Activated T-helper 2 cell treated with anti-CD3 and anti-CD28 coated beads, Interferon-gamma antibody, Interleukin-2, Interleukin-4, amounts not matched to agents 10 μg/mL and 5 μg/mL and 100 μg/mL, durations not matched to agents 14 hours and 24 hours and 36 hours (primary cell): ENCODE measurements around the gene SELP. TPM values are rescaled to one million over a fixed set of nuclear protein-coding genes. Genes with fewer than 3 reads are reported as not detected.

Experiments
- DNase-seq: peaks from one replicate; pipeline ENCODE4 v3.0.0; 2021; ENCODE audit warnings: low spot score
- H3K27ac Mint-ChIP-seq: one replicate; pipeline ENCODE4 v1.8.0; 2021; ENCODE audit warnings: mixed read lengths
- H3K27me3 Mint-ChIP-seq: one replicate; pipeline ENCODE4 v1.8.0; 2021; ENCODE audit warnings: low read depth, mixed read lengths
- H3K36me3 Mint-ChIP-seq: one replicate; pipeline ENCODE4 v1.8.0; 2021; ENCODE audit warnings: low read depth, mixed read lengths
- H3K4me1 Mint-ChIP-seq: one replicate; pipeline ENCODE4 v1.8.0; 2021; ENCODE audit warnings: low read depth, mixed read lengths
- H3K4me3 Mint-ChIP-seq: one replicate; pipeline ENCODE4 v1.8.0; 2021; ENCODE audit warnings: low read depth, mild to moderate bottlenecking, moderate library complexity, mixed read lengths
- H3K9me3 Mint-ChIP-seq: one replicate; pipeline ENCODE4 v1.8.0; 2021; ENCODE audit warnings: mixed read lengths
- intact Hi-C: fragments of 100-400 bp; cut with micrococcal nuclease; formaldehyde crosslinking; loops from one replicate; pipeline ENCODE4 v1.15.1; 2023
- total RNA-seq: library from RNA; stranded (reverse); gene quantifications from 2 replicates; pipeline ENCODE4 v1.2.3, GENCODE V29; 2022

Gene SELP
- total RNA-seq, 1 donor from 2014 or later, result 0.25 TPM

DNA sequence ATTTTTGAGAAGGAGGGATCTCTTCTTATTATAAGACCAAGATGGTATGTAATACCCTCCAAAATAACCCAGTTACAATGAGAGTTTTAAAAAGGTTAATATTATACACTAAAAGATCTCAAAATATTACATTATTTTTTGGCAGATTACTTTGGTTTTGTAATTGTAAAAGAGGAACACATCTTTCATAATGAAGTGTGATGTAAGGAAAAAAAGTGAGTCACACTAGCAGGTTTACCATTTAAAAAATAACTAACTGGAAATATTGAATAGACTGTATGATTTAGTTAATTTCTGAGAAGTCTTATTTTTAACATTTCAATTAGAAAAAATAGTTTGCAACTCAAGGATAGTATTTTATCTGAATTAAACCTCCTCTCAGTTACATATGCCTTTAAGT, 44.7 kb downstream of the SELP start:
- Mint-ChIP-seq H3K4me3 (peak overlapping the region; percentile 89), H3K27me3 (no peaks in the 10 kb centered on the region), H3K27ac (peak overlapping the region; percentile 83), H3K36me3 (peaks cover 9% of the 10 kb centered on the region), H3K4me1 (peaks cover 59% of the 10 kb centered on the region), H3K9me3 (no peaks in the 10 kb centered on the region)
- intact Hi-C loops, result loop anchor here (5.0 to 10.0 kb wide), 4 partner anchors 218 to 1240 kb away; partner anchors contain the start of genes BLZF1, NME7 and SCYL3
- DNase-seq, result no peak

DNA sequence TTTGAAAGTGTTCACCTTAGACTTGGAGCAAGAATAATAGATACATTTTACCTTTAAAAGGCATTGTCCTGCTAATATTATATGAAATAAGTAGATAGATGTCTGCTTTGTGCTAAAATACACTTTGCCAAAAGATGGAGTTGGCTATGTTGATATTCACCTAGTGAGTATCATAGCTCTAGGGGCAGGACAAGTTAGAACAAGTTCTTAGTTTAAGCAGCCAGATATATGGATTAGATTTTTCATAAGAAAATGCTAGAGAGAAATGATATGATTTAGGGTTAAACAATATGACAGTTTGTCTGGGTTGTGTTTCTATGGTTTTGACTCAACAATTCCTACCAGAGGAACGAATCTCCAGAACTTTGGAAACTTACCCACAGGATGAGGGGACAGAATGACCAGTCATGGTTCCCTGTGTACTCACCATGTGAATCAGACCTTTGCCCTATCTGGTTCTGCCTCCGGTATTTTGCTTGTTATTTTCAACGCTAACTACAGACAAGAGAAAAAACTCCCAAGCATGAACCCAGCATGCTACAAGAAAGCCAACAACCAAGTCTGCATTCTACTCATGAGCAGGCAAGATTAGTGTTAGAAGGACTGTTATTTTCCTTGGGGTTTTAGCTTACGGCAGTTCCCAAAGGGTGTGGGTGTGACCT, 45.3 kb downstream of the SELP start:
- Mint-ChIP-seq H3K27ac (peak overlapping the region; percentile 83), H3K27me3 (no peaks in the 10 kb centered on the region), H3K4me1 (peaks cover 56% of the 10 kb centered on the region), H3K9me3 (no peaks in the 10 kb centered on the region), H3K36me3 (peaks cover 9% of the 10 kb centered on the region), H3K4me3 (peak overlapping the region; percentile 89)
- DNase-seq, result no peak
- intact Hi-C loops, result loop anchor here (1.0 to 10.0 kb wide), 5 partner anchors 10 to 1240 kb away; partner anchors contain the start of genes BLZF1, NME7 and SCYL3

DNA sequence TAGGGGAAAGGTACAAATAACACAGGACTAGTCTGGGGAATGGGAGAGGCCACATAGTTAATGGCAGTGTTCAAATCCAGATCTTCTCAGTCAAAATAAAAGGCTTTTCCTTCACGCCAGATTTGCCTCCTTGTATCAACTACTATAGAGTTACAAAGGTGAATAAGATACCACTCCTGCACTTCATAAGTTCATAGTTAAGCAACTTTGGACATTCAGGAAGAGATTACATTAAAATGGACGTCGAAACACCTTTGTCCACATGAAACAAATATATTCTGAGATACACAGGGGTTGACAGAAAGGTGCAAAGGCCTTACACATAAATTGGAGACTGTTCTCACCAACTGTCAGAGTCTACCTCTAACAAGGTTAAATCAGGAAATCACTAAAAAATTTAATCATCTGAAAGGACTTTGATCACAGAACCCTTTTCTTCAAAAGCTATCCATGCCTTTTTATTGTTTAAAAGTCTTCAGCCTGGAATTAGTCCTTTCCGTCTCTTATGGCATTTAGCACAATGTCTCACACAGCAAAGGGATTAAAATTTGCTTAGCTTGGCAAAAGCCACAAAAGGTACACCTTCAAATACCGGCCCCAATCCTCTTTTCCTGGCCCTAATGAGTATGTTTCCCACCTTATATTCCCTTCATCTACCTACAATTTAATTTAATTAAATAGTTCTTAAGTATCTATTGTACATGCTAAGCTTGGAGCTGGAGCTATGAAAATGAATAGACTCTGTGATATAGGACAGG, 51.8 kb downstream of the SELP start:
- Mint-ChIP-seq H3K36me3 (peaks cover 26% of the 10 kb centered on the region), H3K27ac (no peak overlapping the region), H3K4me1 (peaks cover 6% of the 10 kb centered on the region), H3K9me3 (no peaks in the 10 kb centered on the region), H3K4me3 (no peak overlapping the region), H3K27me3 (no peaks in the 10 kb centered on the region)
- DNase-seq, result no peak
- intact Hi-C loops, result no loop called here

DNA sequence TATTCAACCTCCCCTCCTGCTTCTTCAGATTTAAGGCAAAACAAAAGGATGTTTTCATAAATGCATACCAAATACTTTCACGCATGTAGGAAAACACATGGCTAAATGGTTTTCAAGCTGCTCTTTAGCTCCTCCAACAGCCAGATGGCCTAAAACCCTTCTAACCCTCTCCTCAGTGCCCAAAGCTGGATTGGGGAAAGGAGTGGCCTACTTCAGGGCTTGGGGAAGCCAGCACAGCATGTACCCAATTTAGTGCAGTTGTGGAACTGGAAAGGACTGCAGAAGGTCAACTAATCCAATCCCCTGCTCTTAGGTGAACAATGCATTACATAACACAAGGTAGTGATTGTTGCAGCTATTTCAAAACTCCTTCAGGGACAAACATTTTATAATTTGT, 53.0 kb downstream of the SELP start:
- no peaks in the 10 kb centered on the region for H3K4me1 Mint-ChIP-seq
- no peak overlapping the region for H3K4me3 Mint-ChIP-seq
- H3K36me3 Mint-ChIP-seq, result peaks cover 30% of the 10 kb centered on the region
- H3K27ac Mint-ChIP-seq, result no peak overlapping the region
- H3K27me3 Mint-ChIP-seq, result no peaks in the 10 kb centered on the region
- intact Hi-C loops, result no loop called here
- DNase-seq, result no peak
- H3K9me3 Mint-ChIP-seq, result no peaks in the 10 kb centered on the region

DNA sequence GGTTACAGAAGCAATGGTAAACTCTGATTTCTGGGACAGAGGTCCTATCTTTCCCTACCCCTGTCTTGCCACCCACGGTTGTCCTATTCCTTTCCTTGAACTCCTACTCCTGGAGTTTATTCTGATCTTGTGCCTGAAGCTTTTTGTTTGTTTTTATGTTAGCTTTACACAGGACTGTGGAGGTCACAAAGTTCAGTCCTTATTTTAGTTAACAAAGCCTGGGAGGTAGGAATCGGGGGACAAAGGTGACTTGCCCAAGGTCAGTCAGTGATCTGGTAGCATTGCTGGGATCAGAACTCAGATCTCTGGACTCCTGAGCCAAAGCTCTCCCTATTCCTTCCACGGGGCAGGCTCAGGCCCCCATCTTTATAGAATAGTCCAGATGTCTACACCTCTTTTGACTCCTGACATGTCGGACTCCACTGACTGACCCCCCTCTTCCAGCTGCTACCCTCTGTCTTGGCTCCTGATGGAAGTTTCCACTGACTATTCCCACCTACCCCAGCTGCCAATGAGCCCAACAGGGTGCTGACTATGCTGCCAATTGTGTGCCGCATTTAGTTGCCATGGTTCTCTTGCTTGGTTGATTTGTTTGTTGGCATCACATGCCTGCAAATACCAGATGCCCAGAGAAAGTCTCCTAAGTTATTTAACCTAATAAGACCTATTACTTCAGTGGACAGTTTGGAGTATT, 53.5 kb downstream of the SELP start:
- Mint-ChIP-seq H3K27ac (no peak overlapping the region), H3K9me3 (no peaks in the 10 kb centered on the region), H3K4me1 (no peaks in the 10 kb centered on the region), H3K4me3 (no peak overlapping the region), H3K27me3 (no peaks in the 10 kb centered on the region), H3K36me3 (peaks cover 36% of the 10 kb centered on the region)
- no peak for DNase-seq
- intact Hi-C loops, result no loop called here

DNA sequence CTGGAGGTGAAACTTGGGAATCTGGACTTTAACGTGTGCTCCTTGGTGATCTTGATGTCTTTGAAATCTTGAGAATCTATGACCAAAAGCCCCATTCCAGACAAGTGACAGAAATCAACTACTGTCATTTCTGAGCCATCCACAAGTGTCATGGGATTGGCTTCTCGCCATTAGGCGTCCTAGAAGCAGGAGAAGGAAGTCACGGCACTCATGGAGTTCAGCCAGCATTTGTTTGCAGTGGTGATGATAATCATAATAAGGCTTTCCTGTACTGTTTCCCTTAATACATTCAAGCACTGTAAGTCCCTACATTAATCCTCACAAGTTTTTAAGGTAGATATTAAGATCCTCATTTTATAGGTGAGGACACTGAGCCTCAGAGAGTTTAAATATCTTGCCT, 55.6 kb downstream of the SELP start:
- Mint-ChIP-seq H3K4me3 (no peak overlapping the region), H3K36me3 (peaks cover 46% of the 10 kb centered on the region), H3K9me3 (no peaks in the 10 kb centered on the region), H3K27me3 (no peaks in the 10 kb centered on the region), H3K27ac (no peak overlapping the region), H3K4me1 (no peaks in the 10 kb centered on the region)
- intact Hi-C loops, result no loop called here
- DNase-seq, result no peak

DNA sequence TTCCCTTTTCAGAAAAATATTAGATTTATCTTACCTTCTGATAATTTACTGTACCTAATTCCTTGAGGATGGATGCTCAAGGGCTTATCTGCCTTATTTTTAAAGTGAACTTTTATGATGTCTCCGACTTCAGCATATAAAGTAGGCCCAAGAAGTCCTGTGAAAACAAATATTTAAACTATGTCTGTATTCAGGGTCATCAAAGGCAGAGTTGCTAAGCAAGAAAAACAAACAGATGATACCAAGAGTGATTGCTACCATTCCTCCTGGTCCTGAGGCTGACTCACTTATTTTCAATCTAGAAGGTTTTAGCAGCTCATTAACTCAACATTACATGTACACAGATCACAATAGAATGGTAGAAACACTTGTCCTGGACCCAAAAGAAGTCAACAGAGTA, 57.7 kb downstream of the SELP start:
- Mint-ChIP-seq H3K27me3 (no peaks in the 10 kb centered on the region), H3K4me1 (no peaks in the 10 kb centered on the region), H3K36me3 (peaks cover 52% of the 10 kb centered on the region), H3K9me3 (no peaks in the 10 kb centered on the region), H3K27ac (no peak overlapping the region), H3K4me3 (no peak overlapping the region)
- DNase-seq, result no peak
- intact Hi-C loops, result no loop called here

DNA sequence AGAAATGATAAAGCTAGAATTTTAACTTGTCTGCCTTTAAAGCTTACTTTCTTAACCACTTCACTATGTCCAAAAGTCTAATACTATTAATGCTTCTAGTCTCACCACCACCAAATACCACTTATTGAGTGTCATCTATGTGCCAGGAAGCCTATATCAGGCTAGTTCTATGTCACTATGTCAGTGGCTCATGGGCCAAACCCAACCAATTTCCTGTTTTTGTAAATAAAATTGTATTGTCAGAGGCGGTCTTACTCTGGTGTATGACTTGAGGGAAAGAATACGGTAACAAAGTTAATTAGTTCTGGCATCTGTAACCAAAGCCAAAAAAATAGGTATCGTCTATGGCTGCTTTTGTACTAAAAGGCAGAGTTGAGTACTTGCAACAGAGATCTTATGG, 58.5 kb downstream of the SELP start:
- Mint-ChIP-seq H3K36me3 (peaks cover 58% of the 10 kb centered on the region), H3K9me3 (no peaks in the 10 kb centered on the region)

DNA sequence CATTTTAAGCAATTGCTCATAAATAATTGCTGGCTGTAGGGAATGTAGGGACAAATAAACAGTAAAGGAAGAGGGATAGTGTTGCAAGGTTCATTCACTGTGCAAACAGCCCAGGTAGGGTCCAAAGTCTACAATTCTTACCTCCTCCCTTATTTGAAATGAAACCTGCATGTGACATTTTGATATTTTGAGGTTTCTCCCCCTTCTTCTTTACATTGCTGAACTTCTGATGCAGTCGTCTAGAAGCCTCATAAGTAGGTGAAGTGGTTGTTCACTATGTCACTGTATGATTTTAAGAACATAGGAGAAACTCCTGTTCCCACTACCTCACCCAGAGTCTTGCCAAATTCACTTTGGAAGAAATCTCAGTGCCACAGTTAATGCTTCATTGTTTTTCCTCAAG, 59.8 kb downstream of the SELP start:
- H3K27me3 Mint-ChIP-seq, result no peaks in the 10 kb centered on the region
- intact Hi-C loops, result no loop called here

More for the DNA sequence above, 58.5 kb downstream of the SELP start:
- no peaks in the 10 kb centered on the region for H3K27me3 Mint-ChIP-seq
- H3K4me3 Mint-ChIP-seq, result no peak overlapping the region
- no peaks in the 10 kb centered on the region for H3K4me1 Mint-ChIP-seq
- intact Hi-C loops, result no loop called here
- H3K27ac Mint-ChIP-seq, result no peak overlapping the region
- DNase-seq, result no peak

DNA sequence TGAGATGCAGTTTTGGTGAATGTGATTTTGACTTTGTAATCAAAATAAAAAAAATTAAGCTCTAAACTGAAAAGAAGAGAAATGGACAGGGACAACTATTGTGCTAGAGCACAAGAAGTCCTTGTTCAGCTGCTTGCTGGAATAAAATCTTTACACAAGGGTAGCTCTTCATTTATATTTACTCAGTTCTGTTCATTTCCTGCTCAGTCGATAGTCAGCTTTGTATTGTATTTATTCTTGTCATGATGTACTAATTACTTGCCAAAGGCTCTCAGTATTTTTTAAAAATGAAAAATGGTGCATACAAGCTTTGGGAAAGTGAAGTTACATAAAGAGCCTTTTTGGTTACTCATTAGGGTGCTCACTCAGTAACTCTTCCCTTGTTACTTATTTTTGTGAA, 61.4 kb downstream of the SELP start:
- Mint-ChIP-seq H3K36me3 (peaks cover 72% of the 10 kb centered on the region), H3K9me3 (peaks cover 9% of the 10 kb centered on the region), H3K27me3 (no peaks in the 10 kb centered on the region), H3K4me1 (peaks cover 9% of the 10 kb centered on the region), H3K4me3 (no peak overlapping the region), H3K27ac (no peak overlapping the region)
- intact Hi-C loops, result no loop called here
- no peak for DNase-seq

More for the DNA sequence above, 59.8 kb downstream of the SELP start:
- H3K9me3 Mint-ChIP-seq, result no peaks in the 10 kb centered on the region
- H3K27ac Mint-ChIP-seq, result no peak overlapping the region
- no peak for DNase-seq
- H3K36me3 Mint-ChIP-seq, result peaks cover 62% of the 10 kb centered on the region
- H3K4me1 Mint-ChIP-seq, result peaks cover 9% of the 10 kb centered on the region
- no peak overlapping the region for H3K4me3 Mint-ChIP-seq

DNA sequence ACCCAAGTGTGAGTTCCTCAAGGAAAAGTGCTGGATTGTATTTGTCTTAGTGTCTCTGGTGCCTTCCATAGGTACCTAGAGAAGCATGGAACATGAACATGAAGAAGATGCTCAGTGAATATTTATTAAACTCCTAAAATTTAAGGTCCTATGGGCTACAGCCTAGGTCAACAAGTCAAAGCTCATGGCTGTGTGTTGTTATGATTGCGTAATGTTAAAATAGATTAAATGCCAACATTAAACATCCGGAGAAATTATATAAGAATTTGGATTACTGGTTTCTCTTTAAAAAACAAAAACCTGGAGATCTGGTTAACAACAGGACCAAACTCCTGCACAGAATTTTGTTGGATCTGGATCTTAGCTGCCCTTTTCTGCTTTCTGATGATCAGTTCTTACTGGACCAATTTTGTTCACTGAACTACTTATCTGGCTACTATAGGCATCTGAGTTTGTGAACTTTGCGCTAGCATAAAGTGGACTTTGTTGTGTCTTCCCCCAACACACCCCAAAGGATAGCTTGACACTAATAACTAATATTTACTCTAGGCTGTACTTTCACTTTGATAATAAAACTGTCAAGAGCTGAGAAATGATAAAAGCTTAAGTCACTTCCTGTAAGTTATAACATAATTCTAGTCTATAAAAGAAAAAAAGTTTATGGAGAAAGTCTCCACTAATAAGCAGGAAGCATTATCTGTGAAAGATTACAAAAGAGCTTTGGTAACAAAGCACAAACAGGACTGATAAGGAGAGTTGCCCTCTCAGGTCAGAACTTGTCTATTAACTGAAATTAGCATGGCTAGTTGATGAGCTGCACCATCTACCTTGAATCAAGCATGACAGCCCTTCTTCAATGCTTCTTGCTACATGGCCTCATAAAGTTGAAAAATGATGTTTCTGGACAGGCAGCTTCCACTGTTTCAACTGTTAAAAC, 64.3 kb downstream of the SELP start:
- Mint-ChIP-seq H3K4me1 (peaks cover 9% of the 10 kb centered on the region), H3K27me3 (no peaks in the 10 kb centered on the region), H3K27ac (no peak overlapping the region), H3K36me3 (peaks cover 60% of the 10 kb centered on the region), H3K9me3 (peaks cover 14% of the 10 kb centered on the region), H3K4me3 (no peak overlapping the region)
- no peak for DNase-seq
- intact Hi-C loops, result no loop called here

DNA sequence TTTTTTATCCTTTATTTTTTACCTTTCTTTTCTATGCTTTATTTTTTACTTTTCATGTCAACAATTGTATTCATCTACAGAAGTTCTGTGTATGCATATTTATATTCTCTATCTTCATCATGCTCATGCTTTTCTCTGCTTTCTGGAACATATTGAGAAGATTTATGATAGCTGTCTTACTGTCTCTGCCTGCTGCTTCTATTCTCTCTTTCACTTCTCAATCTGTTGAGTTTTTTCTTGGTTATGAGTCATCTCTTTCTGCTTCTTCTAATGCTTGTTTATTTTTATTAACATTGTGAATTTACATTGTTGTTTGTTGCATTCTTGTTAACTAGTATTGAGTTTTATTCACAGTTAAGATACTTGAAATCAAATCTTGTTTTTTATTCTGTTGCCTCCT, 66.3 kb downstream of the SELP start:
- Mint-ChIP-seq H3K9me3 (peaks cover 14% of the 10 kb centered on the region), H3K36me3 (peaks cover 64% of the 10 kb centered on the region), H3K27ac (no peak overlapping the region), H3K4me3 (no peak overlapping the region), H3K4me1 (peaks cover 9% of the 10 kb centered on the region), H3K27me3 (no peaks in the 10 kb centered on the region)
- intact Hi-C loops, result no loop called here
- DNase-seq, result no peak
